GM21390 (cell line): Measurements from ENCODE around the gene OOSP1.
"Not testable (repeated sequence)": the region's sequence is repeated elsewhere in the genome, so short reads cannot be mapped to it uniquely, and the experiment has no call there.

Experiments used
- ATAC-seq: cut with Tn5 transposase; IDR thresholded peaks from one replicate; pipeline ENCODE4 v1.9.1; 2021; ENCODE audit not compliant: unreplicated experiment

The OOSP1 gene

DNA sequence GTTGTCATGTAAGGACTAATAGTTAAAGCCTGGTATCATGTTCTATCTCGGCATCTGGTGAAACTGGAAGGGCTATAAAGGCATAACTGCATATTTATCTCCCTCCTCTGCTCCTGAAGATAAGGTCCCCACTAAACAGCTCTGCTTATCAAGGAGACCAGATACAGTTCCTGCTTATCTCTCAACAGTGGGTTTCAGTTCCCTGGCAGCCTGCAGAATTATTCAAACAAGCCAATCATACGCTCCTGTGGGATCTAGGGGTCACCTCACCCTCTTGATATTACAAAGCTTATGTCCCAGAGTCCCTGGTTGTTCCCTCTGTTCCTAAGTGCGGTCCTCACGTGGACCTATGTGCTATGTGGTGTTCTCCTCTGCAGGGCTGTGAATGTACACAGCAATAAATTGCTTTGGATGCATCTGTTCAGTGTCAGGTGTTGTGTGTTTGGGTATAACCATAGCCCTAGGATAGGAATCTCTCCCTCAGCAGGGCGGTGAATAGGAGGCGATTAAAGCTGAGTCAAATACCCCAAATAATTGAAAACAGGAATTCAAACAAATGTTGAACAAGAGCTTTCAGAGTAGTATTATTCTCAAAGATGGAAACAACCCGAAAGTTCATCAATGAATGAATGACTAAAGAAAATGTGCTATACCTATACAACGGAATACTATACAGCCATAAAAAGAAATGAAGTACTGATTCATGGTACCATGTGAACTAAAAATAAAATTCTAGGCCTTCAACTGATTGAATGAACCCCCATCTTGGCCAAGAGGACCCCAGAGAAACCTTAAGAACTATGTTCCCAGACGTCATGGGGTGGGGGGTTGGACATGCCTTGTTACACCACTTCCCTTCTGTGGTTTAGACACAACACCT is 22.5 kb downstream of the OOSP1 start:
- ATAC-seq = no peak

DNA sequence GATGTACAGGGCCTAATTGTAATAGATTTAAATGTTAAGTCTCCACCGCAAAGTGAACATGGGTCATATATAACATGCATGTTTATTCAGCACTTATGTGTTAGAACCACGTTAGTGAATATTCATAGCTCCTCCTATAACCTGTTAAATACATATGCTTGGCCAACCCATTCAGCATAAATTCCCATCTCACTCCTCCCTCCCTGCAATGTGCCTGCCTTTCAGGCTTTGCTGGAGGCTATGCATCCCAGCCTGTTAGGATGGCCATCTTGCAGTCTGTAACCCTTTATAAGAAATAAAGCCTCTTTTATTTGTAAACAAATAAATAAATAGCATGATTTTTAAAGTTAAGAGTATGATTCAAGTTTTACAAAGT is 23.9 kb downstream of the OOSP1 start:
- ATAC-seq = no peak

DNA sequence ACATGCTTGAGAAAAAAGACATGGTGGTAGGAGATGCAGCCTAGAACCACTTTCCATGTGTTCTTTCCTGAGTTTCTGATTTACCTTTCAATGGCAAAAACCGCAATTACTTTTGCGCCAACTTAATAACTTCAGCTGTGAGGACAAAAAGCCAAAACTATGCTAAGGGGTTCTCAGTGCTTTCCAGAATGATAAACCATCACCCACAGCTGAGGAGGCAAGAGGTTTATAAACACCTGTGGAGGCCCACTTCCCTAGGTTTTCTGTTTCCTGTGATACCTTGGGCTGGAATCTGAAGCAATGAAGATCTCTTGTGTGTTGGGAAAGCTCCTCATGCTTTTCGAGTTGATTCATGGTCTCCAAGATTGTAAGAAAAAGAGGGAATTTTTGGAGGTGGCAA is 25.5 kb downstream of the OOSP1 start, which contains the start of gene OOSP4A:
OOSP4A (plus strand) TSS at position 301 of the 400 bp plus-strand sequence; CDS start at position 301, 0 bp downstream.
- ATAC-seq = no peak

DNA sequence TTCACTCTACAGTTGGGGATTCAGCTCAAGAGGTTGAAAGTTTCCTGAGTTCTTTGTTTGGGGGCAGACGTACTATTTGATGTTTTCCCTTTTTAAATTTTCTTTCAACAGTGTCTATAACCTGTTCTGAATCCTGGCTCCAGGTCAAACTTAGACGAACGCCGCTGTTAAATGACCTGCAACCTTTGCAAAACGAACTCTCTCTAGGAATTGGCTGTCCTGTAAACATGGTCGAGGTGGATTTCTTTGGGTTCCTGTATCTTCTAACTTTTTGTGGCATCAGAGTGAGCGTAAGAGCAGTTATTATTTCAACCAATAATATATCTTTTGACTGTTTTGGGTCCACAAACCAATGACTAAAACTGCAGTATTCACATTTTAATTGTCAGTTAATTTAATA is 27.2 kb downstream of the OOSP1 start:
- ATAC-seq = no peak

DNA sequence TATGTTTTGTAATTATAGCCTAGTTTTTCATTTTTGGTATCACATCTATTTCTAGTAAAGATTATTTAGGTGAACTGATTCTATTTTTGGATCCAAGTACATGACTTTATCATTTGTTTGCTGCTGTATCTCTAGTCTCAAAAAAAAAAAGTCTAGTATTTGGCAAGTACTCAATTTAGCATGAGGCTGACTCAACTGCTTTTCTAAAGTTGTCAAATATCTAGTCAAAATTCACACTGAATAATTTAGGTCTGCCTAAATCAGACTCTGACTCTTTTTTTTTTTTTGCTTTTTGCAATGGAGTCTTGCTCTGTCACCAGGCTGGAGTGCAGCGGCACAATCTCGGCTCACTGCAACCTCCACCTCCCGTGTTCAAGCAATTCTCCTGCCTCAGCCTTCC is 28.0 kb downstream of the OOSP1 start:
- ATAC-seq = no peak

DNA sequence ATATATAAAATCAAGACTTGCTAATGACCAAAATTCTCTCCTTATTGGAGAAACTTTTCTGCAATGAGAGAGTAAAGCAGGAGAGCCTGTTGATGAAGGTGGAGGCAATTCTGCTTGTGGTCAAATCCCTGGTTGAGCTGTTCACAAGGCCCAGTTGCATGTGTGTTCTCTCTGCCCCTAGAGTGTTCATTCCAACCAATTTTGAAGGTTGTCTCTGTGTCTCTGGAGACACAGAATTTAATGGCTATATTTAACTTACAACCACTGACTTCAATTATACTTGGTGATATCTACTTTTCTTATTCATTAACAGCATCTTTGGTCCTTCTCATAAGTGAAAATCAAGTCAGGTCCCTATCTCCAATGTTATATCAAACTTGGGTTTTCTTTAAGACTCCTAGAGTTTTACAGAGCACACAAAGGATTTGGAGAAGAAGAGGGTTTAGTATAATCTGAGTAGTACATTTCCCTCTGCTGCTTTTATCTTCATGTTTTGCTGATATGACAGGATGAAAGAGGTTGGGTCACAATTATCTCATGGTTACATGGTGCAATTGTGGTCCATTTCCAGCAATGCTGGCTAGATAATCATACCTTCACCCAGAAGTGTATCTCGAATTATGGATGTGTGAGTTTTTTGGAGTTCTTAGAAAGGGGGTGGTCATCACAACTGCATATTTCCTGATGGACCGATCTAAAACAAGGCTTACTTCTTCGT is 29.6 kb downstream of the OOSP1 start:
- ATAC-seq = no peak

DNA sequence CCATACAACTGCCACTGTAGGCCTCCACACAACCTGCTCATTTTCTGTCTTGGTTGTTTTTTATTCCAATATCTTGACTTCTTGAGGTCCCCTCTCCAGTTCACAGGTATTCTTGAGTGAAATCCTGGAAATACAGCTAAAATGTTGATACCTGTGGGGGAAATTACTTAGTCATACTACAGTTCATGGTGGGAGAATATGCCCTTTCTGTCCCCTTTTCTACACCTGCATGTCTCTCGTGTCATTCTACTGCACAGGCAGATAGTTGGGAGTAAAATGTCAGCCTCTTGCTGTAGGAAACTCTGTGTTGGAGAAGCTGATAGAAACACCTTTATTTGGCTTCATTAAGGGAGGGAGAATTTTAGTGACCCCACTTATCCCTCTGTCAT is 30.2 kb downstream of the OOSP1 start:
- ATAC-seq = no peak

DNA sequence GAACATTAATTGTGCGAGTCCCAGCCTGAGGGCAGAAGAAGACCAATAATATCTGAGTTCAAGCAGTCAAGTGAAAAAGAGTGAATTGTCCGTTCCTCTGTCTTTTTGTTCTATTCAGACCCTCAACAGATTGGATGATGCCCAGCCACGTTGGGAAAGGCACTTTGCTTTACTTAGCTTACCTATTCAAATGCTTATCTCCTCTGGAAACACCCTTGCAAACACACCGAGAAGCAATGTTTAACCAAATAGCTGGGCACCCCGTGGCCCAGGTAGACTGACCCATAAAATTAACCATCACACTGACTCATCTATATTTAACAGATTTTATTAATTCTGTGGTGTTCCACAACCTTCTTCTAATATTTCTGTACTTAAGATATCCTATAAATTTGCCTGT is 34.9 kb downstream of the OOSP1 start:
- ATAC-seq = no peak

DNA sequence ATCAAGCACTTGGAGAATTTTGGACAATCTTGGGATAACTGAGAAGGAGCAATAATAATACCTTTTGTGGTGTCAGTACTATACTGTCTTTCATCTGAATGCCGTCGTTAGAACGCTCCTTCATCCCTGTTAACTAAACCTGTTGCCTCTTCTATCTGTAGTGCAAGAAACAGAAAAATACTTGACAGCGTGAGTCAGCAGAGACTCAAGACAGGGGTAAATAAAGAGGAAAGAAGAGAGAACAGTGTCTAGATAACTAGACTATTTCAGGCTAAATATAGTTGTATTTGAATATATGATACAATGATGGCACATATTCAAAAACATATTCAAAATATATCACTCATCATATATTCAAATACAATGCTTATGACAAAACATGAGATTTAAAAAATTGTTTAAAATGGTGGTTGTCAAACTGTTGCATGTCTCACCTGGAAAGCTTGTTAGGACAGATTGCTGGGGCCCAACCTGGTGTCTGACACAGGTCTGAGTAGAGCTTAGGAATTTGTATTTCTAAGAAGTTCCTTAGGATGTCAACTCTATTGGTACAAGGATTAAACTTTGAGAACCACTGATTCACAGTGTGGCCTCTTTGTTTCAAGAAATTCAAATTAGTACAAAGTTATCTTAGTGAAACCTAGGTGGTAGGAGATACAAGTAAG is 43.0 kb downstream of the OOSP1 start:
- no peak for ATAC-seq

DNA sequence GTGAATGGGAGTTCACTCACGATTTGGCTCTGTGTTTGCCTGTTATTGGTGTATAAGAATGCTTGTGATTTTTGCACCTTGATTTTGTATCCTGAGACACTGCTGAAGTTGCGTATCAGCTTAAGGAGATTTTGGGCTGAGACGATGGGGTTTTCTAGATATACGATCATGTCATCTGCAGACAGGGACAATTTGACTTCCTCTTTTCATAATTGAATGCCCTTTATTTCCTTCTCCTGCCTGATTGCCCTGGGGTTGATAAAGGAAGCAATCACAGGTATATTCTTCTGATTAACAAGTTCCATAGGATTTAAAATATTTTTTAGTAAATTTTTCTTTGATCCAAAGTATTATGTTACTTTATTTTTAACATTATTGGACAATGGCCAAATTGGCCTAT is 43.8 kb downstream of the OOSP1 start:
- ATAC-seq = not testable (repeated sequence)

DNA sequence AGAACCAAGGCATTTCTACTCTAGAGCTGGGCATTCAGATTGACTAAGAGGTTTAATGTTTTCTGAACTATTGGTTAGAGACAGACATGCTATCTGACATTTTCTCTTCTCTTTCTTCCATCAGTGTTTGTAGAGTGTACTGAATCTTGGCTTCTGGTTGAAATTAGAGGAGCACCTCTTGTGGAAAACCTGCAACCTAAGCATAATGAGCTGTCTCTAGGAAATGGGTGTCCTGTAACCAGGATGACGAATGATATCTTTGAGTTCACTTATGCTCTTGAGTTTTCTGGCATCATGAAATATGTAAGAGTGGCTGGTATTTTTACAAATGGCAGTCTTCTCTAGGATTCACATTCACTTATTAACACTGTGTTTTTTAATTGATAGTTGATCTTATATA is 45.0 kb downstream of the OOSP1 start:
- no peak for ATAC-seq

DNA sequence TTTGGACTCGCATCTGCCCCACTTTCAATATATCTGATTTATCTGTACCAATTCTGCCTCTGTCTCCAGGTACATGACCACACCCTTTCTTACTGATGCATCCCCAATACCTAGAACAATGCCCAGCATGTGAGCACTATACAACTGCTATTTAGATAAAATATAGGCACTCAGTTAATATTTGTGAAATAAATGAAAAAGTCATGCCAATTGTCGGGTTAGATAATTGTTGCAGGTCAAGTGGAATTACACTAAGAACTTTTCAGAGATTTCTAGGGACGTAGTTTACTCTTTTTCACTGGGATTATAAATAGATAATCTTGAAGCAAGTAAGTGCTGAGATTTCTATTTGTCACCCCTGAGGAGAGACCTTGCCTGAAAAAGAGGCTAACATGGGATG is 46.1 kb downstream of the OOSP1 start:
- ATAC-seq = no peak

DNA sequence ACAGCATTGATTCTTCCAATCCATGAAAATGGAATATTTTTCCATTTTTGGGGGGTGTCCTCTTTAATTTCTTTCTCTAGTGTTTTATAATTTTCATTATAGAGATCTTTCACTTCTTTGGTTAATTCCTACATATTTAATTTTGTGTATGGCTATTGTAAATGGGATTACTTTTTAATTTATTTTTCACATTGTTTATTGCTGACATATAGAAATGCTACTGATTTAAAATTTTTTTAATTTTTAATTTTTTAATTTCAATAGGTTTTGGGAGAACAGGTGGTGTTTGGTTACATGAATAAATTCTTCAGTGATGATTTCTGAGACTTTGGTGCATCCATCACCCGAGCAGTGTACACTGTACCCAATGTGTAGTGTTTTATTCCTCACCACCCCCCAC is 52.2 kb downstream of the OOSP1 start:
- no peak for ATAC-seq

DNA sequence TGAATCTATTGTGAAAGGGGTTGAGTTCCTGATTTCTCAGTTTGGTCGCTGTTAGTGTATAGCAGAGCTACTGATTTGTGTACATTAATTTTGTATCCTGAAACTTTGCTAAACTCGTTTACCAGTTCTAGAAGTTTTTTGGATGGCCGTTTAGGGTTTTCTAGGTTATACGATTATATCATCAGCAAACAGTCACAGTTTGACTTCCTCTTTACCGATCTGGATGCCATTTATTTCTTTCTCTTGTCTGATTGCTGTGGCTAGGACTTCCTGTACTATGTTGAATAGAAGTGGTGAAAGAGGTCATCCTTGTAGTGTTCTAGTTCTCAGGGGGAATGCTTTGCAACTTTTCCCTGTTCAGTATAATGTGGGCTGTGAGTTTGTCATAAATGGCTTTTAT is 54.2 kb downstream of the OOSP1 start:
- no peak for ATAC-seq

DNA sequence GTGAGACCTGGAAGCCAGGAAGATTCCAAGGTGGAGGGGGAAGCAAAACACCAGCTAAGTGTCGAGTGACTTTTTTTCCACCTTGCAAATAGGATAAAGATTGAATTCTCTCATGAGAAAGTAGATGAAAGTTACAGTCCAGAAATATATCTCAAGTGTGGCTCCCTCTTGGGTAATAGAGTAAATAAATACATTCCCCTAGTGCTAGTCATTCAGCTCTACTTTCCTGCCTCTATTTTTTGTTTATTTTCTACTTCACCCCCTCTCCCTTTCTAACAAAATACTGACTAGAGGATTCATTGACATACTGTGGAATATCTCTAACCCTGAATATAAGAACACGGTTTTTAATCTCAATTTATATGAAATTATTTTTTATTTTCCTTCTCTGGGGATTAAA is 59.6 kb downstream of the OOSP1 start:
- no peak for ATAC-seq

DNA sequence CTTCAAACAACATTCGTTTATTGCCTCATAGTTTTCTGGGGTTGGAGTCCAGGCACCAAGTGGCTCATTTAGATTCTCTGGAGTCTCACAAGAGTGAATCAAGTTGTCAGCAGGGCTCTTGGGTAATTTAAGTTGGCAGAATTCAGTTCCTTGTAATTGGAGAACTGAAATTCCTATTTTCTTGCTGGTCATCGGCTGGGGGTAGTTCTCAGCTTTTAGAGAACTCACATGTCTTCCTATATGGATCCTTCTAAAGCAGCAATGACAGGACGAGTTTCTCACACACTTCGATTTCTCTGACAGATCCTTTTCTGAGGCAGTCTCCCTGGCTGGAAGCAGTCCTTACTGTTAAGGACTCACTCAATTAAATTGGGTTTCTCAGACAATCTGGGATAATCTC is 61.5 kb downstream of the OOSP1 start:
- no peak for ATAC-seq

DNA sequence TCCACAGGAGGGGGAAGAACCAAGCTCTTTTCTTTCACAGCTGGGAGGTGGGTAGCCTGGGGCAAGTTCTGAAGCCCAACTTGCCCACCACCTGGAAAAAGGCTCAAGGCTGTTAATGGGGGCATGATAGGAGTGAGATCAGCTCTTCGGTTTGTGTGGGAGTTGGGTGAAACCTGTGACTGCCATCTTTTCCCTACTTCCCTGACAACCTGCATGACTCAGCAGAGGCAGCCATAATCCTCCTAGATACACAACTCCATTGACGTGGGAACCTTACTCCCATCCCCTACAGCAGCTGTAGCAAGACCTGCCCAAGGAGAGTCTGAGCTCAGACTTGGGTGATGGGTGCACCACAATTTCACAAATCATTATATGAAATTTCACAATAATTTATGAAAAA is 65.5 kb downstream of the OOSP1 start:
- no peak for ATAC-seq

DNA sequence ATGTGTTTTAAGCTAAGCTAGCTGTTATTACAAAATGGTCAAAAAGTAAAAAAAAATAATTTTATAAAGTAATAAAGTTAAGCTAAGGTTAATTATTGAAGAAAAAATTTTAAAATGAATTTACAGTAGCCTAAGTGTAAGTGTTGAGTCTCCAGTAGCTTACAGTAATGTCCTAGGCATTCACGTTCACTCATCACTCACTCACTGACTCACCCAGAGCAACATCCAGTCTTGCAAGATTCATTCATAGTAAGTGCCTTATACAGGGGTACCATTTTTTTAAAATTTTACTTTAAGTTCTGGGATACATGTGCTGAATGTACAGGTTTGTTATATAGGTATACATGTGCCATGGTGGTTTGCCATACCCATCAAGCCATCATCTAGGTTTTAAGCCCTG is 67.1 kb downstream of the OOSP1 start:
- ATAC-seq = no peak
